ENCODE results near the gene RASGRP1. TPM values are rescaled to one million over a fixed set of nuclear protein-coding genes. Genes with fewer than 3 reads are reported as not detected.
A peak's percentile ranks its signal among the peaks of the same experiment; 100 is the strongest.

The RASGRP1 gene
- total RNA-seq, 2 donors from 2014 or later, result 121 to 138 TPM

DNA sequence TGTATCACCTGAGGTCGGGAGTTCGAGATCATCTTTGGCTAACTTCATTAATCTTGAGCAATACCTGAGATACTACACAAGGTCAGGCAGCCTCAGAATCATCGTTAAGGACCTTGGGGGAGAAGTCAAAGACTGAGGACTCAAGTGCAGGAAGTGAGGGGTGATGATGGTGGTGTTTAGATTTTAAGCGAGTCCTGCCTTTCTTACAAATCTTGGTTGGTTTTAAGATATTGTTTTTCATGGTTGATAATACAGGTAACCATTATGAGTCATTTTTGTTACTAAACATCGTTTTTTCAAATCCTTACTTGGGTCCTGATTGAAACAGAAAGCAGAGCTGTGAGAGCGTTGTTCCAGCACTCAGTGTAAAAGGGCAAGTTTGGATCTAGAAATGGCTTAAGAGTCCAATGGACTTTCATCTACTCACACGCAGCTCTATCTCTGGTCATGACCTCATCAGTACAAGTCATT lies 4.1 kb downstream of the RASGRP1 start:
- no peak for ATAC-seq
- H3K27ac Mint-ChIP-seq, result peak overlapping the region; percentile 98
- peaks cover 21% of the 10 kb centered on the region for H3K36me3 Mint-ChIP-seq (ENCODE audit: low read depth)

DNA sequence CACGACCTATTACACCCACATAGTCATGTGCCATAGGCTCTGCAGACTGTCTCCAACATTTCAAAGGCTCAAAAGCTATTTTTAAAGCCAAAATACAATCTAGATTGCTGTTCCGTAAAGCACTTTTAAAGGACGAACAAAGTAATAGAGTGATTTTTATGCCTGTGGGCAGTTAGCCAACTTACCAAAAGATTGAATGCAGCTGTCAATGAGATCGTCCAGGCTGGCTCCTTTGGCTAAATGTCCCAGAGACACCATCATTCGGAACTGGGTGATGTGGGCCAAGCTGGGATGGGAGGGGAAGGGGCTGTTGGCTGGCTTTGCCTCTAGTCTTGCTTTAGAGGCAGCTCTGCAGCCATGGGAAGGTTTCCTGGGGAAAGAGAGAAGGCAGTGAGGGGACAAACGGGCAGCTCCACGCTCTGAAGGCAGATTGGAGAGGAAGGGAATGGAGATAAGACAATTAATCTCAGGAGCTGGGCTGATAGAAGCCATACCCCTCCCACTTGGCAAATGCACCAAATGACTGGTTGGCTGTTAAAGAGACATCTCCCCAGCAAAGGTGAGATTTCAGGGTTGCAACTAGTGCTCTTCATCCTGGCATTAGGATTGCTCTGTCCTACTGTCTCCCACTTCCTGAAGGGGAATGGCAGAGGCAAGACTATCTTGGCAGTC lies 4.8 kb downstream of the RASGRP1 start:
- Mint-ChIP-seq H3K4me3 (peak overlapping the region; percentile 97), H3K4me1 (peaks cover 73% of the 10 kb centered on the region), H3K27me3 (no peaks in the 10 kb centered on the region), H3K36me3 (ENCODE audit: low read depth) (peaks cover 21% of the 10 kb centered on the region), H3K27ac (peak overlapping the region; percentile 98)
- no peaks in the 10 kb centered on the region for H3K9me3 ChIP-seq (ENCODE audit: control insufficient read depth, low read length, poor library complexity, severe bottlenecking)
- no peak for ATAC-seq
- DNase-seq, result no peak

More for the DNA sequence above, 4.1 kb downstream of the RASGRP1 start:
- DNase-seq, result no peak
- no peaks in the 10 kb centered on the region for H3K9me3 ChIP-seq (ENCODE audit: control insufficient read depth, low read length, poor library complexity, severe bottlenecking)
- Mint-ChIP-seq H3K4me3 (peak overlapping the region; percentile 97), H3K27me3 (no peaks in the 10 kb centered on the region), H3K4me1 (peaks cover 74% of the 10 kb centered on the region)

- H3K9me3 ChIP-seq (ENCODE audit: control insufficient read depth, low read length, poor library complexity, severe bottlenecking), result no peaks in the 10 kb centered on the region
- Mint-ChIP-seq H3K4me1 (peaks cover 77% of the 10 kb centered on the region), H3K36me3 (ENCODE audit: low read depth) (peaks cover 21% of the 10 kb centered on the region), H3K4me3 (peak overlapping the region; percentile 97), H3K27me3 (no peaks in the 10 kb centered on the region), H3K27ac (peak overlapping the region; percentile 98)
- ATAC-seq (no peak), DNase-seq (no peak)
Measured at GRCh38 chr15:38559131-38559530, 5.5 kb downstream of the RASGRP1 start.

- peaks cover 81% of the 10 kb centered on the region for H3K4me1 Mint-ChIP-seq
- no peaks in the 10 kb centered on the region for H3K9me3 ChIP-seq (ENCODE audit: control insufficient read depth, low read length, poor library complexity, severe bottlenecking)
- peak overlapping the region; percentile 97 for H3K4me3 Mint-ChIP-seq
- no peaks in the 10 kb centered on the region for H3K27me3 Mint-ChIP-seq
- H3K27ac Mint-ChIP-seq, result peak overlapping the region; percentile 98
- ATAC-seq (no peak), DNase-seq (no peak)
- H3K36me3 Mint-ChIP-seq (ENCODE audit: low read depth), result peaks cover 21% of the 10 kb centered on the region
Measured at GRCh38 chr15:38558372-38559059, 6.1 kb downstream of the RASGRP1 start.

- H3K27me3 Mint-ChIP-seq, result no peaks in the 10 kb centered on the region
- H3K4me3 Mint-ChIP-seq, result peak overlapping the region; percentile 97
- no peaks in the 10 kb centered on the region for H3K9me3 ChIP-seq (ENCODE audit: control insufficient read depth, low read length, poor library complexity, severe bottlenecking)
- H3K27ac Mint-ChIP-seq, result peak overlapping the region; percentile 98
- peak; percentile 28 for ATAC-seq
- peaks cover 85% of the 10 kb centered on the region for H3K4me1 Mint-ChIP-seq
- DNase-seq, result no peak
- peaks cover 21% of the 10 kb centered on the region for H3K36me3 Mint-ChIP-seq (ENCODE audit: low read depth)
Measured at GRCh38 chr15:38557921-38558320, 6.7 kb downstream of the RASGRP1 start.

GRCh38 chr15:38555686-38556334 lies 8.8 kb downstream of the RASGRP1 start:
- H3K27ac Mint-ChIP-seq, result peak overlapping the region; percentile 98
- H3K36me3 Mint-ChIP-seq (ENCODE audit: low read depth), result peaks cover 19% of the 10 kb centered on the region
- peak; percentile 14 for ATAC-seq
- DNase-seq, result no peak
- no peaks in the 10 kb centered on the region for H3K27me3 Mint-ChIP-seq
- H3K9me3 ChIP-seq (ENCODE audit: control insufficient read depth, low read length, poor library complexity, severe bottlenecking), result no peaks in the 10 kb centered on the region
- H3K4me3 Mint-ChIP-seq, result peak overlapping the region; percentile 97
- H3K4me1 Mint-ChIP-seq, result peaks cover 81% of the 10 kb centered on the region

- DNase-seq, result peak in 1 of 3 donors; percentile 24
- H3K4me1 Mint-ChIP-seq, result peaks cover 76% of the 10 kb centered on the region
- H3K27ac Mint-ChIP-seq, result peak overlapping the region; percentile 98
- H3K4me3 Mint-ChIP-seq, result no peak overlapping the region
- no peaks in the 10 kb centered on the region for H3K27me3 Mint-ChIP-seq
- H3K36me3 Mint-ChIP-seq (ENCODE audit: low read depth), result peaks cover 15% of the 10 kb centered on the region
- peak; percentile 81 for ATAC-seq
- H3K9me3 ChIP-seq (ENCODE audit: control insufficient read depth, low read length, poor library complexity, severe bottlenecking), result no peaks in the 10 kb centered on the region
Measured at GRCh38 chr15:38554354-38554753, 10.3 kb downstream of the RASGRP1 start.

DNA sequence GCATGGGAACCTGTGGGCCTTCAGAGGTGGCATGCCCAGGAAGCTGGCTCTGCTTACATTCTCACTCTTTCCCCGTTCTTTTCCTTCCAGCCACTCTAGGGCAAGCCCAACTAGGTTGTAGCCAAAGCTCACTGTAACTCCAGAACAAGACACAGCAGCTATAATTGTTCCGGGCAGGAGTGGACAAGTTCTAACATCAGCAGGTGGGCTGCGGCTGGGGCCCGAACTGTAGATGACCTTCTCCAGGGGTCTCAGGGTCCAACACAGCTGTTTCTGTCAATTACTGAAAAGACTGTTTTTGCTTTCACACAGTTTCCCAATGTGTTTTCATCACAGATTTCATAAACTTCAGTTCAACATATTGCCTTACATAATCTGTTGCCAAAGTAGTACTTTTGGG lies 11.5 kb downstream of the RASGRP1 start:
- H3K4me3 Mint-ChIP-seq, result peak overlapping the region; percentile 76
- DNase-seq (no peak), ATAC-seq (no peak)
- peak overlapping the region; percentile 98 for H3K27ac Mint-ChIP-seq
- H3K9me3 ChIP-seq (ENCODE audit: control insufficient read depth, low read length, poor library complexity, severe bottlenecking), result no peaks in the 10 kb centered on the region
- no peaks in the 10 kb centered on the region for H3K27me3 Mint-ChIP-seq
- peaks cover 12% of the 10 kb centered on the region for H3K36me3 Mint-ChIP-seq (ENCODE audit: low read depth)
- peaks cover 75% of the 10 kb centered on the region for H3K4me1 Mint-ChIP-seq

- peak overlapping the region; percentile 68 for H3K4me3 Mint-ChIP-seq
- ATAC-seq (no peak), DNase-seq (no peak)
- no peaks in the 10 kb centered on the region for H3K27me3 Mint-ChIP-seq
- peaks cover 4% of the 10 kb centered on the region for H3K36me3 Mint-ChIP-seq (ENCODE audit: low read depth)
- H3K27ac Mint-ChIP-seq, result peak overlapping the region; percentile 91
- peaks cover 75% of the 10 kb centered on the region for H3K4me1 Mint-ChIP-seq
- no peaks in the 10 kb centered on the region for H3K9me3 ChIP-seq (ENCODE audit: control insufficient read depth, low read length, poor library complexity, severe bottlenecking)
Measured at GRCh38 chr15:38551720-38552648, 12.6 kb downstream of the RASGRP1 start.

DNA sequence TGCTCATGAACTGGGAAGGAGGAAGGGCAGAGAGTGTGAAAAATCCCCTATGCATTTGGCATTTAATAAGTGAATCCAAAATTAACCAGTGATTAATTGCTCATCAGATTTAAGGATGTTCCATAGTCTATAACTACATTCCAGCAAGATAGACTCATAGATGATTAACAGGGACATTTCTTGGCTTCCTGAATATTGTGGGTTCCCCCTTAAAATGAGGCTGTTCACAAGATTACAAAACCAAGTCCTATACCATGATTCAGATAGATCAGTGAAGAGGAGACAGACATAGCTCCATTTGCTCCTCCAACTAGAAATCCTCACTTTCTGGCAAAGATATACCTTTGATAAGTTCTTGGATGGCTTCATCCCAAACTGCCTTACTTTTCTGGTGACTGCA lies 15.4 kb downstream of the RASGRP1 start:
- no peaks in the 10 kb centered on the region for H3K27me3 Mint-ChIP-seq
- no peaks in the 10 kb centered on the region for H3K9me3 ChIP-seq (ENCODE audit: control insufficient read depth, low read length, poor library complexity, severe bottlenecking)
- H3K36me3 Mint-ChIP-seq (ENCODE audit: low read depth), result peaks cover 8% of the 10 kb centered on the region
- H3K4me1 Mint-ChIP-seq, result peaks cover 71% of the 10 kb centered on the region
- no peak for ATAC-seq
- DNase-seq, result no peak
- peak overlapping the region; percentile 92 for H3K27ac Mint-ChIP-seq
- no peak overlapping the region for H3K4me3 Mint-ChIP-seq

- H3K4me3 Mint-ChIP-seq, result peak overlapping the region; percentile 31
- H3K27me3 Mint-ChIP-seq, result no peaks in the 10 kb centered on the region
- ATAC-seq, result no peak
- peaks cover 65% of the 10 kb centered on the region for H3K4me1 Mint-ChIP-seq
- no peaks in the 10 kb centered on the region for H3K9me3 ChIP-seq (ENCODE audit: control insufficient read depth, low read length, poor library complexity, severe bottlenecking)
- peak overlapping the region; percentile 92 for H3K27ac Mint-ChIP-seq
- DNase-seq, result no peak
- peaks cover 8% of the 10 kb centered on the region for H3K36me3 Mint-ChIP-seq (ENCODE audit: low read depth)
Measured at GRCh38 chr15:38547255-38547997, 17.2 kb downstream of the RASGRP1 start.

DNA sequence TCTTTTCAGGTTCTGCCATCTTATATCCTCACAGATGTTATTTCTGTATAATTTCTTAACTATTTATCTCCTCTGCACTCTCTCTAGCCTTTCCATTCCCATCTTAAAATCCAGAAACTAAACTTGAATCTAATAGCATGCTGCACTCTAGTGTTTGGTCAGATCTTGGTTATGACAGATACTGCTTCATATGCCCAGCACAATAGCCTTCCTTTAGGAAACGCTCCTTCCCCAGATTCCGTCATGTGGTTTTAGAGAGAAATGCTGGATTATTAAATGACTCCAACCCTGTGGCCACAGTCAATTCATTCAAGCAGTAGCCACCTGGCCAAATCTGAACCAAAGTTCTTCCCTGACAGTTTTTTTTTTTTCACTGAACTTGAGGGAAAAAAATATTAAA lies 19.4 kb downstream of the RASGRP1 start:
- ATAC-seq (no peak), DNase-seq (no peak)
- no peak overlapping the region for H3K4me3 Mint-ChIP-seq
- H3K4me1 Mint-ChIP-seq, result peaks cover 74% of the 10 kb centered on the region
- H3K9me3 ChIP-seq (ENCODE audit: control insufficient read depth, low read length, poor library complexity, severe bottlenecking), result no peaks in the 10 kb centered on the region
- H3K27ac Mint-ChIP-seq, result peak overlapping the region; percentile 90
- peaks cover 10% of the 10 kb centered on the region for H3K36me3 Mint-ChIP-seq (ENCODE audit: low read depth)
- no peaks in the 10 kb centered on the region for H3K27me3 Mint-ChIP-seq
